Measurements from ENCODE around the gene RNASEH2A. TPM values are rescaled to one million over a fixed set of nuclear protein-coding genes. Genes with fewer than 3 reads are reported as not detected.

The RNASEH2A gene
- total and polyA plus RNA-seq, 2 of the 13 experiments (the other 11 are each of a cell fraction or from before 2014, with no cell fraction given), result 25.1 to 35.8 TPM

DNA sequence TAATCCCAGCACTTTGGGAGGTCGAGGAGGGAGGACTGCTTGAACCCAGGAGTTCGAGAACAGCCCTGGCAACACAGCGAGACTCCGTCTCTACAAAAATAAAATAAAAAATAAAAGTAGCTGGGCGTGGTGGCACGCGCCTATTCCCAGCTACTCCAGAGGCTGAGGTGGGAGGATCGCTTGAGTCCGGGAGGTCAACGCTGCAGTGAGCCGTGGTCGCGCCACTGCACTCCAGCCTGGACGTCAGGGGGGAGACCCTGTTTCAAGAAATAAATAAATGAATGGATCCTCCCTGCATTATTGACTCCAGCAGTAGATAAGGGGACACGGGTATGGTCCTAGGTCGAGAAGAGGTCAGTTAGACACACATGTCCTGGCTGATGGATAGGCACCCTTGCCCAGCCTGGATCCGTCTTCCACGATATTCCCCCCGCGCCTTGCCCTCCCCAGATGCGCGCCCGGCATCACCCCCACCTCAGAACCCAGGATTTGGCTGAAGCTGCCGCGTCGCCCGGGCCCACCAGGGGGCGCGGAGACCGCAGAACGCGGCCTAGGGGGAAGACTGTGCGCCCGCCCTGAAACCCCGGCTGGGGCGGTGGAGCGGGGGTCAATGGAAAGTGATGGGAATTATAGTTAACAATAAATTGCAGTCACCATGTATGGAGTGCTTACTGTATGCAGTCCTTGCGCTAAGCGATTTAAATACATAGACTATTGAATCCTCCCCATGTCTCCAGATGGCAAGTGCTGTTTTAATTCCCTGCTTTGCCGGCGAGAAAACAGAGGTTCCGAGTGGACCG is 29.0 kb upstream of the RNASEH2A start (continued):
- peak; percentile 49; the same call in 1 of the 2 replicates for TF ChIP-seq TFDP2 (CRISPR knock-in tag; IDR thresholded peaks at IDR 0.05)
- TF ChIP-seq SP1 (IDR thresholded peaks at IDR 0.05), result no peak
- no peak for TF ChIP-seq SP1 (CRISPR knock-in tag; IDR thresholded peaks at IDR 0.05)
- TF ChIP-seq HNRNPL (IDR thresholded peaks at IDR 0.05; ENCODE audit: low read depth, low read length), result no peak
- no peak for TF ChIP-seq ZNF788 (CRISPR knock-in tag; IDR thresholded peaks at IDR 0.05; ENCODE audit: borderline replicate concordance)
- no peak for TF ChIP-seq ZNF709 (CRISPR knock-in tag; IDR thresholded peaks at IDR 0.05)
- no peak for TF ChIP-seq ZNF3 (CRISPR knock-in tag; IDR thresholded peaks at IDR 0.05)
- no peak for TF ChIP-seq HNRNPUL1 (IDR thresholded peaks at IDR 0.05; ENCODE audit: low read depth, low read length)
- no peak for TF ChIP-seq HNRNPH1 (optimal IDR thresholded peaks at IDR 0.05; ENCODE audit: low read depth, low read length)
- TF ChIP-seq ZNF326 (CRISPR knock-in tag; IDR thresholded peaks at IDR 0.05; ENCODE audit: borderline replicate concordance), result no peak
- TF ChIP-seq ZNF772 (CRISPR knock-in tag; IDR thresholded peaks at IDR 0.05), result no peak
- TF ChIP-seq SSRP1 (CRISPR knock-in tag; IDR thresholded peaks at IDR 0.05), result 0 out of 2 replicates have a peak, but pooled peaks have one; percentile 24
- no peak for TF ChIP-seq PLSCR1 (CRISPR knock-in tag; IDR thresholded peaks at IDR 0.05; ENCODE audit: borderline replicate concordance)
- TF ChIP-seq ZNF281 (CRISPR knock-in tag; IDR thresholded peaks at IDR 0.05; ENCODE audit: borderline replicate concordance), result peak; percentile 46; the same call in 1 of the 2 replicates
- no peak for TF ChIP-seq NFKB2 (CRISPR knock-in tag; IDR thresholded peaks at IDR 0.05; ENCODE audit: borderline replicate concordance)
- 0 out of 2 replicates have a peak, but pooled peaks have one; percentile 67 for TF ChIP-seq KDM2A (CRISPR knock-in tag; IDR thresholded peaks at IDR 0.05; ENCODE audit: borderline replicate concordance, low read depth)
- TF ChIP-seq PITX1 (CRISPR knock-in tag; IDR thresholded peaks at IDR 0.05), result no peak
- no peak for TF ChIP-seq ZNF34 (CRISPR knock-in tag; IDR thresholded peaks at IDR 0.05; ENCODE audit: borderline replicate concordance)
- no peak for TF ChIP-seq THAP9 (CRISPR knock-in tag; IDR thresholded peaks at IDR 0.05; ENCODE audit: borderline replicate concordance)
- TF ChIP-seq ZNF660 (CRISPR knock-in tag; IDR thresholded peaks at IDR 0.05; ENCODE audit: borderline replicate concordance, low read depth), result no peak
- TF ChIP-seq RARA (CRISPR knock-in tag; IDR thresholded peaks at IDR 0.05), result peak; percentile 32; the same call in 1 of the 2 replicates
- no peak for TF ChIP-seq KLF12 (CRISPR knock-in tag; IDR thresholded peaks at IDR 0.05; ENCODE audit: borderline replicate concordance)
